B cell (primary cell): ENCODE data around the gene WDFY4. TPM values are rescaled to one million over a fixed set of nuclear protein-coding genes. Genes with fewer than 3 reads are reported as not detected.

ENCODE experiments used
- ATAC-seq: fragments of 200-7000 bp; cut with Tn5 transposase; one replicate; pipeline ENCODE4 v1.10.0; 2021; ENCODE audit warnings: low read depth, mild to moderate bottlenecking, moderate number of reproducible peaks, moderate library complexity
- CTCF ChIA-PET: fragments of 350-600 bp; sonication (Branson Sonifier 250); formaldehyde crosslinking; loops from one replicate; lab custom pipeline; 2021; ENCODE audit warnings: antibody characterized with exemption, inconsistent platforms; lab: Charles Lee
- POLR2A ChIA-PET: fragments of 350-600 bp; sonication (Branson Sonifier 250); formaldehyde crosslinking; loops from one replicate; lab custom pipeline; 2021; ENCODE audit warnings: antibody characterized with exemption; lab: Charles Lee
- DNase-seq: peaks from one replicate; pipeline ENCODE4 v3.0.0; 2013
- H2AFZ ChIP-seq: 2 replicates; pipeline ENCODE4 v1.6.1; 2012; ENCODE audit warnings: mild to moderate bottlenecking, low read depth, low read length; ENCODE audit not compliant: insufficient read depth, poor library complexity, severe bottlenecking
- H3K27ac ChIP-seq, 2 donors: 1 replicate in 1 of 2; 2 replicates in 1 of 2; pipeline ENCODE4 v1.5.1; 2012 to 2013; ENCODE audit warnings: low read length in 2 of 2, mild to moderate bottlenecking in 2 of 2, moderate library complexity in 1 of 2
- H3K27me3 ChIP-seq, 4 experiments: fragments of 200-600 bp in 1 of 4; sonication (generic) in 1 of 4; replicated peaks in 1 of 4; 1 replicate in 2 of 4; 2 replicates in 2 of 4; pipeline versions ENCODE4 v1.6.1 to v1.7.0; 2013 to 2016; ENCODE audit warnings: low read length in 3 of 4, mild to moderate bottlenecking in 2 of 4, mixed read lengths in 1 of 4, moderate library complexity in 1 of 4; ENCODE audit not compliant: insufficient read depth in 4 of 4, control insufficient read depth in 3 of 4; ENCODE audit errors: control extremely low read depth in 1 of 4
- H3K36me3 ChIP-seq, 2 experiments: replicated peaks in 1 of 2; 1 replicate in 1 of 2; 2 replicates in 1 of 2; pipeline versions ENCODE4 v1.6.1 to v1.7.1; 2013; ENCODE audit warnings: low read length in 1 of 2; ENCODE audit not compliant: insufficient read depth in 2 of 2, control insufficient read depth in 1 of 2; ENCODE audit errors: control extremely low read depth in 1 of 2, extremely low read depth in 1 of 2
- H3K4me1 ChIP-seq, 2 donors: fragments of 200-600 bp in 1 of 2; sonication (generic) in 1 of 2; 1 replicate in 1 of 2; 2 replicates in 1 of 2; pipeline versions ENCODE4 v1.5.1 to v1.6.1; 2013 to 2017; ENCODE audit warnings: low read length in 2 of 2; ENCODE audit not compliant: control insufficient read depth in 2 of 2, insufficient read depth in 2 of 2
- H3K4me2 ChIP-seq: replicated peaks from 2 replicates; pipeline ENCODE3; 2012; ENCODE audit warnings: mild to moderate bottlenecking, low read depth, low read length; ENCODE audit not compliant: poor library complexity, severe bottlenecking
- H3K4me3 ChIP-seq, 5 experiments: fragments of 200-600 bp in 1 of 5; sonication (generic) in 1 of 5; 1 replicate in 3 of 5; 2 replicates in 2 of 5; pipeline versions ENCODE4 v1.5.1 to v1.7.0; 2011 to 2016; ENCODE audit warnings: low read length in 4 of 5, mild to moderate bottlenecking in 4 of 5, low read depth in 2 of 5, control low read depth in 1 of 5, moderate library complexity in 1 of 5; ENCODE audit not compliant: insufficient read depth in 1 of 5; ENCODE audit errors: control extremely low read depth in 1 of 5, extremely low read depth in 1 of 5
- H3K79me2 ChIP-seq: fragments of 200-600 bp; sonication (generic); one replicate; pipeline ENCODE4 v1.6.0; 2016; ENCODE audit warnings: low read length; ENCODE audit not compliant: control insufficient read depth, insufficient read depth
- H3K9ac ChIP-seq: fragments of 200-600 bp; sonication (generic); 2 replicates; pipeline ENCODE4 v1.6.1; 2017; ENCODE audit warnings: mild to moderate bottlenecking, low read length, moderate library complexity
- H3K9me3 ChIP-seq, 3 donors: one replicate each; pipeline versions ENCODE4 v1.6.1 to v1.7.1; 2013; ENCODE audit warnings: low read length in 2 of 3; ENCODE audit not compliant: control insufficient read depth in 2 of 3, insufficient read depth in 1 of 3; ENCODE audit errors: control extremely low read depth in 1 of 3
- H4K20me1 ChIP-seq: 2 replicates; pipeline ENCODE4 v1.6.0; 2012; ENCODE audit warnings: mild to moderate bottlenecking, low read length; ENCODE audit not compliant: insufficient read depth, control insufficient read depth, poor library complexity, severe bottlenecking
- H3K27ac Mint-ChIP-seq: one replicate; pipeline ENCODE4 v1.8.0; 2021; ENCODE audit warnings: mixed read lengths
- H3K27me3 Mint-ChIP-seq: one replicate; pipeline ENCODE4 v1.8.0; 2021; ENCODE audit warnings: mixed read lengths
- H3K4me1 Mint-ChIP-seq: one replicate; pipeline ENCODE4 v1.8.0; 2021; ENCODE audit warnings: mixed read lengths
- H3K4me3 Mint-ChIP-seq: one replicate; pipeline ENCODE4 v1.8.0; 2021; ENCODE audit warnings: mixed read lengths
- H3K9me3 Mint-ChIP-seq: one replicate; pipeline ENCODE4 v1.8.0; 2022; ENCODE audit warnings: mixed read lengths; ENCODE audit not compliant: insufficient read depth
- EZH2 ChIP-seq: IDR thresholded peaks from 2 replicates; pipeline ENCODE4 v1.6.1; 2012; ENCODE audit warnings: borderline replicate concordance, low read depth, mild to moderate bottlenecking, moderate library complexity, low read length; ENCODE audit not compliant: insufficient read depth, poor library complexity, severe bottlenecking
- WGBS: methylation state at CpG from one replicate; pipeline ENCODE4 v1.1.5; 2013; ENCODE audit warnings: missing lambda C conversion rate; ENCODE audit not compliant: insufficient coverage; 5-methylcytosine and 5-hydroxymethylcytosine counted together
- intact Hi-C: fragments of 100-400 bp; cut with micrococcal nuclease; formaldehyde crosslinking; loops from one replicate; pipeline ENCODE4 v1.10.0; 2022
- polyA plus RNA-seq: library from polyadenylated mRNA; depleted of rRNA; stranded (reverse); fragments of >200 nt; gene quantifications from 2 replicates; pipeline ENCODE4 v1.2.3, GENCODE V29; 2012
- total RNA-seq, 2 donors: library from RNA; stranded (reverse); fragments of 120-200 nt in 1 of 2; gene quantifications; 1 replicate in 1 of 2; 2 replicates in 1 of 2; pipeline versions ENCODE4 v1.2.3 to v1.2.4, GENCODE V29; 2013 to 2022
- TF ChIP-seq, protein P1 (sequence below): fragments of 200-600 bp; IDR thresholded peaks from one replicate; pipeline ENCODE4 v1.8.0; 2022; ENCODE audit warnings: antibody characterized with exemption, mild to moderate bottlenecking

WDFY4 gene
- total and polyA plus RNA-seq, 2 donors (not counting 1 experiment from before 2014, with no cell fraction given), result 262 to 560 TPM

GRCh38 chr10:48839809-48840679 is 155.4 kb downstream of the WDFY4 start:
- H3K27me3 Mint-ChIP-seq, result no peaks in the 10 kb centered on the region
- H3K4me1 ChIP-seq, result no peaks in the 10 kb centered on the region
- 87% methylated on average over 5 of the region's 10 CpGs for WGBS
- CTCF ChIA-PET, result no interaction called here
- TF ChIP-seq EZH2, result no peak
- TF ChIP-seq, protein P1, sequence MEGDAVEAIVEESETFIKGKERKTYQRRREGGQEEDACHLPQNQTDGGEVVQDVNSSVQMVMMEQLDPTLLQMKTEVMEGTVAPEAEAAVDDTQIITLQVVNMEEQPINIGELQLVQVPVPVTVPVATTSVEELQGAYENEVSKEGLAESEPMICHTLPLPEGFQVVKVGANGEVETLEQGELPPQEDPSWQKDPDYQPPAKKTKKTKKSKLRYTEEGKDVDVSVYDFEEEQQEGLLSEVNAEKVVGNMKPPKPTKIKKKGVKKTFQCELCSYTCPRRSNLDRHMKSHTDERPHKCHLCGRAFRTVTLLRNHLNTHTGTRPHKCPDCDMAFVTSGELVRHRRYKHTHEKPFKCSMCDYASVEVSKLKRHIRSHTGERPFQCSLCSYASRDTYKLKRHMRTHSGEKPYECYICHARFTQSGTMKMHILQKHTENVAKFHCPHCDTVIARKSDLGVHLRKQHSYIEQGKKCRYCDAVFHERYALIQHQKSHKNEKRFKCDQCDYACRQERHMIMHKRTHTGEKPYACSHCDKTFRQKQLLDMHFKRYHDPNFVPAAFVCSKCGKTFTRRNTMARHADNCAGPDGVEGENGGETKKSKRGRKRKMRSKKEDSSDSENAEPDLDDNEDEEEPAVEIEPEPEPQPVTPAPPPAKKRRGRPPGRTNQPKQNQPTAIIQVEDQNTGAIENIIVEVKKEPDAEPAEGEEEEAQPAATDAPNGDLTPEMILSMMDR, result no peak
- no peak overlapping the region for H3K4me3 ChIP-seq
- no peak overlapping the region for H3K4me3 Mint-ChIP-seq
- DNase-seq (no peak), ATAC-seq (no peak)
- H2AFZ ChIP-seq, result no peak overlapping the region
- no peaks in the 10 kb centered on the region for H3K27me3 ChIP-seq
- H3K9me3 ChIP-seq, result no peaks in the 10 kb centered on the region
- H3K9ac ChIP-seq, result no peak overlapping the region
- H3K79me2 ChIP-seq, result peaks cover 6% of the 10 kb centered on the region
- H3K36me3 ChIP-seq, result peaks cover 4 to 97% of the 10 kb centered on the region in 2 experiments
- POLR2A ChIA-PET, result no interaction called here
- intact Hi-C loops, result no loop called here
- H3K9me3 Mint-ChIP-seq, result no peaks in the 10 kb centered on the region
- no peak overlapping the region for H3K27ac ChIP-seq
- H4K20me1 ChIP-seq, result peaks cover 9% of the 10 kb centered on the region
- no peak overlapping the region for H3K27ac Mint-ChIP-seq
- no peaks in the 10 kb centered on the region for H3K4me1 Mint-ChIP-seq
- no peak overlapping the region for H3K4me2 ChIP-seq

DNA sequence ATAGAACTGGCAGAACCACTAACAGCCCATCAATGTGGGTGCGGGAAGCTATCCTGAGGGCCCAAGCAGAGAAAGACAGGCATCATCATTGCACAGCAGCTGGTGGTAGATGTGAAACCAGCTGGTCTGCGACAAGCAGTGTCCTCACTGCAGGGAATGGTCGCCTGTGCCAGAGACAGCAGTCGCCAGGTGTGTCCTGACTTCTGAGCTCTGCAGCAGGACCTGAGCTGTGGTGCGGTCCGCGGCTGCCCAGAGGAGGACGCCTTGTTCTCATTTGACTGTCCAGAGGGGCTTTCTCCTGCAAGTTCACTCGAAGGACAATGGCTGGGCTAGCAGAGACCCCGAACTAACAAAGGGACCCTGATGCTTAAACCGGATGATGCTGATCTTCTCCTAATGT is 157.6 kb downstream of the WDFY4 start:
- peaks cover 5% of the 10 kb centered on the region for H4K20me1 ChIP-seq
- peaks cover 4% of the 10 kb centered on the region for H3K79me2 ChIP-seq
- POLR2A ChIA-PET, result no interaction called here
- no peaks in the 10 kb centered on the region for H3K4me1 Mint-ChIP-seq
- H3K9me3 Mint-ChIP-seq, result no peaks in the 10 kb centered on the region
- no peaks in the 10 kb centered on the region for H3K4me1 ChIP-seq
- H3K4me2 ChIP-seq, result no peak overlapping the region
- DNase-seq, result no peak
- H3K27me3 Mint-ChIP-seq, result no peaks in the 10 kb centered on the region
- H3K9me3 ChIP-seq, result no peaks in the 10 kb centered on the region
- no peak overlapping the region for H3K4me3 ChIP-seq
- H3K27ac Mint-ChIP-seq, result no peak overlapping the region
- TF ChIP-seq, protein P1, result no peak
- TF ChIP-seq EZH2, result no peak
- peaks cover 7 to 97% of the 10 kb centered on the region in 2 experiments for H3K36me3 ChIP-seq
- no peak overlapping the region for H3K27ac ChIP-seq
- ATAC-seq, result no peak
- no peaks in the 10 kb centered on the region for H3K27me3 ChIP-seq
- H3K9ac ChIP-seq, result no peak overlapping the region
- no peak overlapping the region for H2AFZ ChIP-seq
- whole genome bisulfite sequencing, result 95% methylated on average over 11 of the region's 11 CpGs
- H3K4me3 Mint-ChIP-seq, result no peak overlapping the region
- intact Hi-C loops, result no loop called here
- CTCF ChIA-PET, result interaction anchor here (1.3 kb wide), 1 partner anchor 186 kb away, joined by 4 read pairs; no protein-coding TSS in a partner anchor
